HG03565 (cell line): ENCODE data around the gene TRMT5.
A peak's percentile ranks its signal among the peaks of the same experiment; 100 is the strongest.

Source experiments
- ATAC-seq: cut with Tn5 transposase; IDR thresholded peaks from one replicate; pipeline ENCODE4 v1.9.1; 2021; ENCODE audit warnings: mild to moderate bottlenecking, moderate library complexity; ENCODE audit not compliant: unreplicated experiment

Gene TRMT5

GRCh38 chr14:60968099-60968498, 12.8 kb downstream of the TRMT5 start:
- no peak for ATAC-seq

GRCh38 chr14:60965402-60965801, 15.5 kb downstream of the TRMT5 start:
- no peak for ATAC-seq

- ATAC-seq, result no peak
Measured at GRCh38 chr14:60964904-60965303, 16.0 kb downstream of the TRMT5 start.

DNA sequence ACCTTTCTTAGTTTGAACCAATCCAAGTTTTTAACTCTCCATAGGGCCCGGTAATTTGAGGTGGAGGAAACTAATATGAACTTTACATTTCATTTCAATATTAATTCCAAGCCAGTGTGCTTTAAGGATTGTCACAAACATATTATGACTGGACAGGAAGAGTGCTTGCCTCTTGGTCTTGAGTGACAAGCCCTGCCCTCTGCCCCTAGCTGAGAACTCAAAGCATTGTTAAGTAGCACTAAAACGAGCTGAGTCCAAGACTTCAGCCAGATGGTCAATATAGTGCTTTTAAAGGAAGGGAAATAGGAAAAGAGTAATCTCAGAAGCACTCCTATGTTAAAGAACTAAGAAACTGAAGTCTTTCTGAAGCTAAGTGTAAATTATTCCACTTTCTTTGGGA, 17.1 kb downstream of the TRMT5 start:
- no peak for ATAC-seq

GRCh38 chr14:60958146-60958545, 22.7 kb downstream of the TRMT5 start:
- ATAC-seq, result no peak

GRCh38 chr14:60956632-60957031, 24.2 kb downstream of the TRMT5 start:
- no peak for ATAC-seq

- no peak for ATAC-seq
Measured at GRCh38 chr14:60956202-60956601, 24.7 kb downstream of the TRMT5 start.

- ATAC-seq, result no peak
Measured at GRCh38 chr14:60951776-60952435, 29.0 kb downstream of the TRMT5 start.

- ATAC-seq, result no peak
Measured at GRCh38 chr14:60946773-60947172, 34.1 kb downstream of the TRMT5 start.

GRCh38 chr14:60945984-60946383, 34.9 kb downstream of the TRMT5 start:
- ATAC-seq, result no peak

- ATAC-seq, result no peak
Measured at GRCh38 chr14:60944204-60944603, 36.7 kb downstream of the TRMT5 start.

- no peak for ATAC-seq
Measured at GRCh38 chr14:60943637-60944032, 37.2 kb downstream of the TRMT5 start.

- no peak for ATAC-seq
Measured at GRCh38 chr14:60935319-60935718, 45.6 kb downstream of the TRMT5 start.

GRCh38 chr14:60933920-60934655, 46.8 kb downstream of the TRMT5 start:
- no peak for ATAC-seq

DNA sequence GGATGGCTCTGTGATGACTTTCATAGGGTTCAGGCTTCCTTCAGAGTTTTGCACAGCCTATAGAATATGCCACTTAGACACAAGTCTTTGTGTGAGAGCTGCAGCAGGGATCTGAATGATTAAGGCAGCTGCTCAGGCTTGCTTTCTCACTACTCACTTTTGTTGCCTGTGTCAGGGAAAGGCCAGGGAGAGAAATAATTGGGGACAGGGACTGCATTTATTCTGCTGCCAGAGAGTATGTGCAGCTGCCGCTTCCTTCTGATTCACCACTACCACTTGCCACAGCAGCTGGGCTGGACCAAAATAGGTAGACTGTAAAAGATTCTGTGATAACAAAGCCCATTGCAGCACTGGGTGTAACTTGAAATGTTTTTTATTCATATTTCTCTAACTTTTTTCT, 49.7 kb downstream of the TRMT5 start:
- no peak for ATAC-seq

GRCh38 chr14:60926002-60926401, 54.9 kb downstream of the TRMT5 start:
- ATAC-seq, result peak; percentile 93

- ATAC-seq, result no peak
Measured at GRCh38 chr14:60925286-60925685, 55.6 kb downstream of the TRMT5 start.

GRCh38 chr14:60922050-60922449, 58.8 kb downstream of the TRMT5 start:
- ATAC-seq, result no peak
